Stimulated activated CD8-positive, alpha-beta memory T cell treated with anti-CD3 and anti-CD28 coated beads, Interleukin-4, amount 100 ng/mL, for 1 hour (primary cell): ENCODE measurements around the gene PRICKLE2.
"Not testable (repeated sequence)": the region's sequence is repeated elsewhere in the genome, so short reads cannot be mapped to it uniquely, and the experiment has no call there.

Experiments used
- DNase-seq, 2 donors: peaks; one replicate each; pipeline ENCODE4 v3.0.0-alpha.2; 2020; ENCODE audit warnings: low read depth in 2 of 2, low spot score in 1 of 2

The PRICKLE2 gene

GRCh38 chr3:64103131-64103530 lies 122.1 kb downstream of the PRICKLE2 start:
- no peak for DNase-seq

DNA sequence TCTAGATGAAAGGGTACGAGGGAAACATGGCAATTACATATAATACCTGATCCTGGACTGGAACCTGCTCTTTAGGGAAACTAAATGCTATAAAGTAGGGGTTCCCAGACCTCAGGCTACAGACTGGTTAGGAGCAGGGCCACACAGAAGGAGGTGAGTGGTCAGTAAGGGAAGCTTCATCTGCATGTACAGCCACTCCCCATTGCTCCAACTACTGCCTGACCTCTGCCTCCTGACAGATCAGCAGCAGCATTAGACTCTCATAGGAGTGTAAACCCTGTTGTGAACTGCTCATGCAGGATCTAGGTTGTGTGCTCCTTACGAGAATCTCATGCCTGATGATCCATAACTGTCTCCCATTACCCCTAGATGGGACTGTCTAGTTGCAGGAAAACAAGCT lies 123.1 kb downstream of the PRICKLE2 start:
- no peak for DNase-seq

DNA sequence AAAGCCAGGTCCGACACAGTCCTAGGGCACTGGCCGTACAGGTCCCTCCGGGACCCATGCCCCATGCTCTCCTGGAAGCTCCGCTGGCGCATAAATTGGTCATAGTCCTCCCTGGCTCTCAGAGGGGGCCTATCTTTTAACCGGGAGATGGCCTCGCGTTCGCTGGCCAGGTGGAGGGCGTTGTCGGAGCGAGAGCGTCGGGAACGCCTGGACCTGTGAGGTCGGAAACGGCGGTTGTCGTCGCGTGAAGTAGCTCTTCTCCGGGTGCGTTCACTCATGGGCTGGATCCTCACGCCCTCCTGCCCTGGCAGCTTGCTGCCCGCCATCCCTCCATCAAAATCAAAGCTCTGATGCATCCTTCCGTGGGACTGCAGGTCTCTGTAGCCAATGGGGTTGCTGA lies 126.0 kb downstream of the PRICKLE2 start:
- DNase-seq: no peak

- no peak for DNase-seq
Observed at GRCh38 chr3:64098670-64099069, 126.6 kb downstream of the PRICKLE2 start.

DNA sequence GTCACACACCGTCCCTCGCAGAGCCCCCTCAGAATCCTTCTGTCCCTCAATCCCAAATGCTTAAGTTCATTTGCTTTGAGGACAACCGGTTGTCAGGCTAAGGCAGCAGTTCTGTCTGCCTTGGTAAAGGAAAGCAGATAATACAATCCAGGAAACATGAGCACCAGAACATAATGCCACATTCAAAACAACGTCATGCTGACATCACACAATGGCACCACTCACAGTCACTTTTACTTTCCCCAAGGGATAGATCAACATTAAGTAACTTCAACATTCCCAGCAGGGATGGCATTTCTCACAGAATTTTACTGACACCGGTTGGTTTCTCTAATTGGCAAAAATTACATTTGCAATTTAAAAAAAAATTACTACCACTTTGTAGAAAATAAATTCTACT lies 127.3 kb downstream of the PRICKLE2 start:
- no peak for DNase-seq

DNA sequence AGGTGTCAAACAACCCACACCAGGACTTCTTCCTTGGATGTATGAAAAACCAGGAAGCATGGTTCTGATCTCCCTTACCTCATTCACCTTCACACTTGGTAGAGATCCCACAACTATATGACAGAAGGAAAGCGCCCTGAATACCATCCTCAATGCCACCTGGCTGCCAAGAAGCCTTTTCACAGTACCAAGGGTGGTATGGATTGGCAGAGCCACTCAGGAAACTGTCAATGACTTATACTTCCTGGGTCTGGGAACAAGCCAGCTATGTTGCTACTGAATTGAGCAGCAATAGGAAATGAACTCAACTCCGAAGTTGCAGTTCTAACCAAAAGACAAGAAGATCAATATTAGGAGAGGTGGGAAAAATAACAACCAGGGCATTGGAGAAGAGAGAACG lies 129.5 kb downstream of the PRICKLE2 start:
- no peak for DNase-seq

GRCh38 chr3:64094713-64095079 lies 130.6 kb downstream of the PRICKLE2 start:
- DNase-seq: no peak

DNA sequence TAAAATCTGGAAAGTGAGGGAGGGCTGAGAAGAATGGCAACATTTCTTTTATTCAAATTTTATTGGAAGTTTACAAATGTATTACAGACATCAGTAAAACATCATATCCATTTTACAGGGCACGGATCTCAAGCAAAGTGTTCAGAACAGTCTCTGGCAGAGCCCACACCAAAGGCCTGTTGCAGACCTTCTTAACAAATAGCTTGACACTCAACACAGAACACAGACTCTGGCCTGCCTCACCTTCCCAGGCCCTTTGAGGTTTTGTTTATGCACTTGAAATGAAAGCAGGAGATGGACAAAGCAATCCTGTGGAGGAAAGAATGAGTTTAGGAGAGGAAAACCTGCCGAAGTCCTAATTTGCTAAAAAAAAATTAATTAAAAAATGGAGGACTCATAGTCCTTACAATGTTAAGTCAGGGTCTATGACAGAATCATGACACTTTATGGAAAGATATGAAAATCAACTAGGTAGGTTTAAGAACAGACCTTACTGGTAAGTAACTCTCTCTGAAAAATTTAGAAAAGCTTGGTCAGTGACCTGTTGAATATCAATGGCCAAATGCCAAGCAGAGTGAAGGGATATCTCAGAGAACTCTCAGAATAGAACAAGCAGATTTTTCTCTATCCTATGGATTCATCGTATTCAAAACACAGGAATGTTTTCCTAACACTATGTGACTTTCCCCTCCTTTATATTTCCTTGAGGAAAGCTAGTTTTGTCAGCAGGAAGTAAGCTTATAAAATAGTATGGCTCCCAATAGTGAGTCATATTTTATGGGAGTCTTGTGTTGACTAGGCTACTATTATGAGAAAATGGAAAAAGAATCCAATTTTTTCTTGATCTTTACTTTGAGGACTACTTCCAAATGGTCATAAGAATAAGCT lies 131.2 kb downstream of the PRICKLE2 start:
- DNase-seq: no peak

GRCh38 chr3:64093211-64093610 lies 132.1 kb downstream of the PRICKLE2 start:
- DNase-seq: no peak

- DNase-seq: no peak
Observed at GRCh38 chr3:64091501-64091900, 133.8 kb downstream of the PRICKLE2 start.

- not testable (repeated sequence) for DNase-seq
Observed at GRCh38 chr3:64089386-64089785, 135.9 kb downstream of the PRICKLE2 start.

DNA sequence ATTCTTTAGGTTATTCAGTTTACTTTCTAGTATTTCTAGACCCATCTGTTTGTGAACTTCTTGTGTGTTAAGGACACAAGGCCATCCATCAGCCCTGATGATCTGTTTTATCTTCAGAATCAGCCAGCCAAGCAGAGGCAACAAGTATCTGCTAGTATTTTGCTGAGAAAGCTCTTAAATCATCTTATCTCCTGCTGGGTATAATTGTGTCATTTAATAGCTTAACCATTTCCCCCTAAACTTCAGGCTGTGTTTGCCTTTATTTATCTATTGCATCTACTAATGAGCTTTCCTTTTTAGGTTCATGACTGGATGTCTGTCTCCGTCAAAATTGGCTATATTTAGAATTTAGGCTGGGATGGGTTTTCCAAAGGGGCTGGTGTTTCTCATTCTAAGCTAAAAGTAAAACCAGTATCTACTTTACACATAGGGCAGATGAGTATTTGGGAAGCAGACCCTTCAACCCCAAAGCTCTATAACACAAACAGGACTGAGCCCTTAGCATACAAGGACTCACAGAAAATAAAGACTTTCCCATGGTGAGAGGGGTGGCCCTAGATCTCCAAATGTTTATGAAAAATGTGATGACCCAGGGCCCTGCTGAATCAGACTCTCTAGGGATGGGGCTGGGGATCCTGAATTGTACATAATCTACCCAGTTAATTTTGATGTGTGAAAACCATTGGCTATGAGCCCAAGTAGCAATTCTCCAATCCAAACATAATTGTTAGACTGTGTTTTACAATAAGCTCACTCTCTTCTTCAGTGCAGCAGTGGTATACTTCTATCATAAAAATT lies 136.7 kb downstream of the PRICKLE2 start:
- no peak for DNase-seq

GRCh38 chr3:64086479-64087252 lies 138.6 kb downstream of the PRICKLE2 start:
- no peak for DNase-seq

GRCh38 chr3:64084640-64085039 lies 140.6 kb downstream of the PRICKLE2 start:
- DNase-seq: no peak

DNA sequence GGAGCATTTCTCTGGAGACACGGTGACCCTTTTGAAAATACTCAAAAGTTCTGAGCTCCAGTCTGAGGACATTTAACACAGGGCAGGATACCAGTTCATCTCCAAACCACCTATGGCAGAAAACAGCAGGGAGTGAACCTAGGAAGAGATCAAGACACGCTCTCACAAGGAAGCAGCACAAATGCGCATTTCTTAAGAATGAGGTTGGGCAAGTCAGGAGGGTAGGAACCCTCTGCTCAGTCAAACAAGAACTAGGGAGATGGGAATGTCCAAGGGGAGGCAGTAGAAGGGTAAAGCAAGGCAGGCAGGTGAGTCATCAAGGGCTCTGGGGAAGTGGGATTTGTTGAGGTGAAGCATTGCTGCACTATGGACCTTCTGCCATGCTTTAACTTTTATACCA lies 141.7 kb downstream of the PRICKLE2 start:
- DNase-seq: no peak

DNA sequence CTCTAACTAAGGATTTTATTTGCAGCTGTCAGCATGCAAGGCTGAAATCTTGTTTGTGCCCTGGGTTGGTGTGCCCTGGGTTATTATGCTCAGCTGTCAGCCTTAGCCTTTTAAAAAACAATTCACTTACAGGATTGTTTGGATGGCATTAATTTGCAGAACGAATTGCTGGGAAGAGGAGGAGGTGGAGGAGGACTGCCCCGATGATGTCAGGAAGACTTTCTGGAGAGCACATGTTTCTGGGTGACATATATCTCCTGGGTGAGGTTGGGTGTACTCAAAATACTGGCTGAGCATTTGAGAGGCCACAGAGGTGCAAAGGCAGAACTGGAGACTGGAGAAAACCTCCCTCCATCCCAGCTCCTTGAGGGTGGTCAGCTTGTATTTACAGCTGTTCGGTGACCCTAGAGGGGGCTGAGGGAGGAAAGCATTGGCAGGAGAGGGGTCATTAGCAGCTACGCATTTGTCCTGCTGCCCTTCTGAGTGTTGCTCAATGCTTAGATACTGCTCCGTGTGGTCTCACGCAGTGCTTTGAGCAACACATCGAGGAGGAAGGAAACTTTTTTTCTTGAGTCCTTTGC lies 142.2 kb downstream of the PRICKLE2 start:
- DNase-seq: no peak

DNA sequence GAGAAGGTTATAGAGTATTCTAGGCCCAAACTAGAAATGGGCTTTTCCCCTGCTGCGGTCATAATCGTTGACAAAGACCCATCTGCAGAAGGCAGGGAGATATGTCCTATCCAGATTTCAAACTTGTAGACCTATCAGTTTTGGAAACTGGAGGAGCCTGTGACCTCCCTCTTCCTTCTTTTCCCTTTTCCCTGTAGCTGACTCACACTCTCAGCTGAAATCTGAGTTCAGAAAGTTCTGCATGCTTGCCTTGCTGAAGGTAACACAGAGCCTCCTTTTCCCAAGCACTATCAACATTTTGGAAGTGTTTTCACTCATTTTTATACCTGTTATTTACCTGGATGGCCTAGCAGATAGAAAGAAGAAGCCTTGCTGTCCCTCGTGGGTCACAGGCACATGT lies 142.9 kb downstream of the PRICKLE2 start:
- DNase-seq: no peak

DNA sequence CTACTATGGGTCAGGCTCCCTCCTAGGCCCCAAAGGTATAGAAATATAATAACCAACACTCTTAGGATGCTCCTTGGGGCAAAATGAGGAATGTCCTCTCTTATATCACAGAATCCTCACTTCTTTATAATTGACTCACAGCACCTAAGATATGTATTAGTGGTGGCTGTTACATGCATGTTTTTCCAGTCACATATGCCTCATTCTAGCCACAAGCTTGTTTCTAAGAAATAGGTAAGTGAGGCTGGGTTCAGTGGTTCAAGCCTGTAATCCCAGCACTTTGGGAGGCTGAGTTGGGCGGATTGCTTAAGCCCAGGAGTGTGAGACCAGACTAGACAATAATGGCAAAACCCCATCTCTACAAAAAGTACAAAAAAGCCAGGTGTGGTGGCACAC lies 144.0 kb downstream of the PRICKLE2 start:
- no peak for DNase-seq

DNA sequence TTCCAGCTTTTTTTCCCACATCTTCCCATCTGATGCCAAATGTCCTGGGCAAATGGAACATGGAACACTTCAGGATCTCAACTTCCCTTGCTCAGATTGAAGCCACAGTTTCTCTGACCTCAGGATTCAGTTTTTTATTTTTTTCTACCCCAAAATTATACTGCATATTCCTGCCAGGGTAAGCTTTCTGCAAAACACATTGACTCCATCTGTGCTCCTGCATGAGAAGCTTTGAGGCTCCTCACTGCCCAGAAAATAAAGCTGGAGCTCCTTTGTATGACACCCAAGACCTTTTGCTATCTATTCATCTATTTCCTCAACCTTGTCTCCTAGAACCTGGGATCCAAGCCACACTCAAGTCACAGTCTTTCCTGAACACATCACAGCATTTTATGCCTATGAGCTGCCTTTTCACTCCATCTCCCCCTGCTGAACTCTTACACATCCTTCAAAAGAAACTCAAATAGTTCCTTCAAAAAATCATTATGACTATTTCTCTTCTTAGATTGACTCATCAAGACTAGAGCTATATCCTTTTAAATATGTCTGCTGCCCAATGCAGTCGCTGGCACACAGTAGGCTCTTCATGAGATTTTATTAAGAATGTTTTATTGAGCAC lies 144.5 kb downstream of the PRICKLE2 start:
- no peak for DNase-seq

DNA sequence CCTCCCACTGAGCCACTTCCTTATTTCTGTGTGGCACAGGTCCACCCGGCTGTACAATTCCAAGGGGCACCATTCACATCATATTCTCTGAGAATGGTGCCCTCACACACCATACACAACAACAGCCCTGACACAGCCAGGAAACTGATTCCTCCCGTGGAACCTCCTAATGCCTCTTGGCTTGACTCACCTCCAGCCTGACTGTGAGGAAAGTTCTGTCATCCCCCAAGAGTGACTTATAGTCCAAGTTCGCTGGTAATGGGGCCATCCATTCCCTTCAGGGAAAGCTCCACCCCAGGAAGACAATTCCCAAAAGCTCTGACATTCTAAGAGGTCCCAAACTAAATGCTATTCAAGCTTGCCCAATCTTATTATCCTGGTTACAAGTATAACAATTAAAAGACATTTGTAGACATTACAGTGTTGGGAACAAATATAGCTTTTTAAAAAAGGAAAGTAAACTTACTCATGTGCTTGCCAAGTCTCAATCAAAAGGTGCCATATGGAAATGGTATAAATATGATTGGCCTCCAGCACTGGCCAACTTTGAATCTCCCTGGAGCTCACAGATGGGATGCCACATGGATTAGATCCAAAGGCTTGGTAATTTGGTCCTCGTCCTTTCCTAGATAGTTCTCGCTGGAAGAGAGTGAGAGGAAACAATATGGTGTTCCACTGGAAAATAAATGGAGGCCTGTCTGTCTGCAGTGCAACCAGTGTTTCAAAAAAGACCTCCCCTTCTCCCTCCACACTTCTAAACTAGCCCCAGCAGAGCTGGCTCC lies 145.7 kb downstream of the PRICKLE2 start:
- DNase-seq: no peak
